ENCODE results near the gene PKDREJ.

PKDREJ gene

DNA sequence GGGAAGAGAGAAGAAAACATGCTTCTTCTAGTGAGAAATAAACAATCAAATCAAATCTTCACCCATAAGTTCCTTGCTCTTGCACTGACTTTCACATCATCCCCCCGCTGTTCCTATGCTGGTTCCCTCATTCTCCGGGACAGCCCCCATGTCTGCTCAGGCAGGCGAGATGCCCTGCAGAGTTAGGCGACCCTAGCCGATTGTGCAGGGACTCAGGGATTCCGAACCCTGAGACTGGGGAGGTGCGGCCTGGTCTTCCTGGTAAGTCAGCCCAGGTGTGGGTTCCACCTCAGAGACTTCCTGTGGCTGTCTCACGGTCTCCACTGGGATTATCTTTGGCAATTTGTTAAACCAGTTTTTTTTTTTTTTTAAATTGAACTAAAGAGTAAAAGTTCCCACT is 11.2 kb upstream of the PKDREJ start:
- H3K4me3 ChIP-seq (ENCODE audit: low read depth, low read length, poor library complexity, severe bottlenecking): no peak overlapping the region
- H3K4me1 ChIP-seq (ENCODE audit: insufficient read depth, low read length, severe bottlenecking): no peaks in the 10 kb centered on the region
- H3K27me3 ChIP-seq (ENCODE audit: insufficient read depth, low read length): peaks cover 9% of the 10 kb centered on the region
- no peak overlapping the region for H2AFZ ChIP-seq (ENCODE audit: low read length)
- no peaks in the 10 kb centered on the region for H3K9me2 ChIP-seq (ENCODE audit: low read depth, low read length)
- TF ChIP-seq EZH2 (IDR thresholded peaks at IDR 0.05; ENCODE audit: borderline replicate concordance, low read length): no peak
- TF ChIP-seq, protein P1, sequence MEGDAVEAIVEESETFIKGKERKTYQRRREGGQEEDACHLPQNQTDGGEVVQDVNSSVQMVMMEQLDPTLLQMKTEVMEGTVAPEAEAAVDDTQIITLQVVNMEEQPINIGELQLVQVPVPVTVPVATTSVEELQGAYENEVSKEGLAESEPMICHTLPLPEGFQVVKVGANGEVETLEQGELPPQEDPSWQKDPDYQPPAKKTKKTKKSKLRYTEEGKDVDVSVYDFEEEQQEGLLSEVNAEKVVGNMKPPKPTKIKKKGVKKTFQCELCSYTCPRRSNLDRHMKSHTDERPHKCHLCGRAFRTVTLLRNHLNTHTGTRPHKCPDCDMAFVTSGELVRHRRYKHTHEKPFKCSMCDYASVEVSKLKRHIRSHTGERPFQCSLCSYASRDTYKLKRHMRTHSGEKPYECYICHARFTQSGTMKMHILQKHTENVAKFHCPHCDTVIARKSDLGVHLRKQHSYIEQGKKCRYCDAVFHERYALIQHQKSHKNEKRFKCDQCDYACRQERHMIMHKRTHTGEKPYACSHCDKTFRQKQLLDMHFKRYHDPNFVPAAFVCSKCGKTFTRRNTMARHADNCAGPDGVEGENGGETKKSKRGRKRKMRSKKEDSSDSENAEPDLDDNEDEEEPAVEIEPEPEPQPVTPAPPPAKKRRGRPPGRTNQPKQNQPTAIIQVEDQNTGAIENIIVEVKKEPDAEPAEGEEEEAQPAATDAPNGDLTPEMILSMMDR (IDR thresholded peaks at IDR 0.05; ENCODE audit: low read length): no peak
- H3K27ac ChIP-seq (ENCODE audit: low read depth, low read length, poor library complexity, severe bottlenecking): no peak overlapping the region
- H3K9ac ChIP-seq (ENCODE audit: low read length): no peak overlapping the region
- no peaks in the 10 kb centered on the region for H4K20me1 ChIP-seq (ENCODE audit: insufficient read depth, low read length)
- H3K9me3 ChIP-seq (ENCODE audit: low read length): no peaks in the 10 kb centered on the region
- no peaks in the 10 kb centered on the region for H3K36me3 ChIP-seq (ENCODE audit: insufficient read depth, low read length)
- H3K79me2 ChIP-seq (ENCODE audit: insufficient read depth, low read length): no peaks in the 10 kb centered on the region
- H3K4me2 ChIP-seq (ENCODE audit: low read length): no peak overlapping the region
- H3F3A ChIP-seq (ENCODE audit: insufficient read depth, low read length): no peaks in the 10 kb centered on the region

DNA sequence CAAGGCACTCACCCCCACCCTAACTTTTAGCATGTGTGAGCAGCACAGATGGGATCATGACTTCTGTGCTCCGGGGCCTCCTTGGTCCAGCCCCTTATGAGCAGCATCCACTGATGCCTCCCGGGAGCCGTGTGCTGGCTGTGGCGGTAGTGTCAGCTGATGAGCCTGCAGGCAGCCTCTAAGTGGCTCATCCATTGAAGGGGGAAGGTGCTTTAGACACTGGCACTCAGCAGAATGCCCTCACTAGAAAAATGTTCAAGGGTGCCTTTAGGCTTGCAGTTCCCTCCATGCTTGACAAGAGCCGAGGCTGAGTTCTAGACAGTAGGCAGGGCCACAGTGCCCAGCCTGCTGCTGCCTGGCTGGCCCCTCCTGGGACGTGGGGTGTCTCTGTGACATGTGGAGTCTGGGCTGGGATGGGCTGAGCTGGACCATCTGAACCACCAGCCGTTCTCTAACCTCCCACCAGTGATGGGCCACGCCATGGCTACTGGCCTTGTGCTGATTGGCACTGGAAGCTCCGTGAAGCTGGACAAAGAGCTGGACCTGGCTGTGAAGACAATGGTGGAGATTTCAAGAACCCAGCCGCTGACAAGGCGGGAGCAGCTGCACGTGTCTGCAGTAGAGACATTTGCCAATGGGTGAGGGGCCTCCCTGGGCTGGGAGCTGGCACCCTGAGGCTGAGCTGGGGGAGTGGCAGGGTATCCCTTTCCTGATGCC is 10.4 kb upstream of the PKDREJ start:
- H3F3A ChIP-seq (ENCODE audit: insufficient read depth, low read length): no peaks in the 10 kb centered on the region
- H3K4me2 ChIP-seq (ENCODE audit: low read length): no peak overlapping the region
- no peaks in the 10 kb centered on the region for H3K4me1 ChIP-seq (ENCODE audit: insufficient read depth, low read length, severe bottlenecking)
- H3K27ac ChIP-seq (ENCODE audit: low read depth, low read length, poor library complexity, severe bottlenecking): no peak overlapping the region
- peaks cover 7% of the 10 kb centered on the region for H3K27me3 ChIP-seq (ENCODE audit: insufficient read depth, low read length)
- H3K36me3 ChIP-seq (ENCODE audit: insufficient read depth, low read length): no peaks in the 10 kb centered on the region
- TF ChIP-seq EZH2 (IDR thresholded peaks at IDR 0.05; ENCODE audit: borderline replicate concordance, low read length): no peak
- TF ChIP-seq, protein P1 (IDR thresholded peaks at IDR 0.05; ENCODE audit: low read length): no peak
- no peak overlapping the region for H2AFZ ChIP-seq (ENCODE audit: low read length)
- no peaks in the 10 kb centered on the region for H3K9me2 ChIP-seq (ENCODE audit: low read depth, low read length)
- no peaks in the 10 kb centered on the region for H4K20me1 ChIP-seq (ENCODE audit: insufficient read depth, low read length)
- H3K79me2 ChIP-seq (ENCODE audit: insufficient read depth, low read length): no peaks in the 10 kb centered on the region
- no peak overlapping the region for H3K9ac ChIP-seq (ENCODE audit: low read length)
- H3K4me3 ChIP-seq (ENCODE audit: low read depth, low read length, poor library complexity, severe bottlenecking): no peak overlapping the region
- no peaks in the 10 kb centered on the region for H3K9me3 ChIP-seq (ENCODE audit: low read length)

DNA sequence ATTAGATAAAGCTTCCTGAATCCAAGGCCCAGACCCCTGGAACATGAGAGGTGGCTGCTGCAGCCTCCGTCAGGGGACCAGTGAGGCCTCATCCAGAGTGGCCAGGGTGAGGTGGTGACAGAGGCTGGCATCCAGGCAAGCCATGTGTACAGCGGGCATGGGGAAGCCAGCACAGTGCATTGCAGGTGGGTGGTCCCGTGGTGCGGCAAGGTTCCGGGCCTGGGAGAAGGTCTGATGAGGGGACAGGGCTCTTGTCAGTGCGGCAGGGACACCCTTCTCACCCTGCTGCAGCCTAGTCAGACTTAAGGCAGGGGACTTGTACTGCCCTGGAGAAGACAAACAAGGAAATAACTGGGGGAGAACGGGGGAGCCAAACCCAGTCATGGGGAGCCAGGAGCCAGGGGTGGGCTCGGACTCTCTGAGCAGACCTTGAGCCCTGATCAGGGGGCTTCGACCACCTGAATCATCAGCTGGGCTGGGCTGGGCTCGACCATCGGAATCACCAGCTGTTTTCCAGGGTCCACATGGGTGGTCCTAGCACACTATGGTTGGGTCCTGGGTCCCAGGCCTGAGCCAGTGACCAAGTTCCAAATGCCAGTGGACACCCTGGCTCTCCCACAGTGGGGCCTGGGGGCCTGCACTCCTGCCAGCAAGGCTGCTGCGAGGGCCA is 9.8 kb upstream of the PKDREJ start:
- Histone ChIP-seq H3K27ac (ENCODE audit: low read depth, low read length, poor library complexity, severe bottlenecking) (no peak overlapping the region), H3K9ac (ENCODE audit: low read length) (no peak overlapping the region), H3F3A (ENCODE audit: insufficient read depth, low read length) (no peaks in the 10 kb centered on the region), H3K9me2 (ENCODE audit: low read depth, low read length) (no peaks in the 10 kb centered on the region), H3K79me2 (ENCODE audit: insufficient read depth, low read length) (no peaks in the 10 kb centered on the region), H3K4me1 (ENCODE audit: insufficient read depth, low read length, severe bottlenecking) (peaks cover 6% of the 10 kb centered on the region), H3K4me3 (ENCODE audit: low read depth, low read length, poor library complexity, severe bottlenecking) (no peak overlapping the region), H3K9me3 (ENCODE audit: low read length) (no peaks in the 10 kb centered on the region), H3K4me2 (ENCODE audit: low read length) (no peak overlapping the region), H3K36me3 (ENCODE audit: insufficient read depth, low read length) (no peaks in the 10 kb centered on the region), H4K20me1 (ENCODE audit: insufficient read depth, low read length) (no peaks in the 10 kb centered on the region), H3K27me3 (ENCODE audit: insufficient read depth, low read length) (peaks cover 7% of the 10 kb centered on the region), H2AFZ (ENCODE audit: low read length) (no peak overlapping the region)
- TF ChIP-seq EZH2 (IDR thresholded peaks at IDR 0.05; ENCODE audit: borderline replicate concordance, low read length): no peak
- TF ChIP-seq, protein P1 (IDR thresholded peaks at IDR 0.05; ENCODE audit: low read length): no peak

Measured in OCI-LY1 (cell line).